ENCODE results near the gene RAPGEF5.

The RAPGEF5 gene

DNA sequence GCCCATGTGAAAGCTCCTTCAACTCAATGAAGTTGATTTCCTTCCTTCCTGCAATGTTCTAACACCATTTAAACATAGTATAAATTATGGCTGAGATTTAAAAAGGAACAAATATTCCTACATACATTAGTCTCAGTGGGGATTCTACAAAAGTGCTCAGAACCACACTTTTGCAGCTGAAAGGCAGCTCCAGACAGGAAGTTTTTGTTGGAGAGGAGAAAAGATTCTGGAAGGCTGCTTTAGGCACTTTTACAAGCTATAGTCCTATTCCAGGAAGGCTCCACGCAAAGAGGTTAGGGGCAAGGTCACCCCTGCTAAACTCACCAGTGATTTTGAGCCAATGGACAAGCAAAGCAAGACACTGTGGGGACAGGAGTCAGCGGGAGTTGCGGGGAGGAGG lies 232.0 kb downstream of the RAPGEF5 start:
- no peaks in the 10 kb centered on the region for H3K9me3 ChIP-seq (ENCODE audit: control insufficient read depth, low read length)
- no peaks in the 10 kb centered on the region for H3K27me3 ChIP-seq (ENCODE audit: control insufficient read depth, insufficient read depth, low read length, poor library complexity, severe bottlenecking)
- H3K4me1 ChIP-seq (ENCODE audit: control insufficient read depth, insufficient read depth, low read length) = peaks cover 13% of the 10 kb centered on the region
- 86 to 93% methylated on average over 3 of the region's 3 CpGs for WGBS, 2 experiments
- H3K4me3 ChIP-seq (ENCODE audit: insufficient read depth, low read depth, low read length) = no peak overlapping the region
- no peak overlapping the region for H3K27ac ChIP-seq (ENCODE audit: insufficient read depth, low read depth, low read length, poor library complexity, severe bottlenecking)
- no peaks in the 10 kb centered on the region for H3K36me3 ChIP-seq (ENCODE audit: control insufficient read depth, insufficient read depth, low read length)

DNA sequence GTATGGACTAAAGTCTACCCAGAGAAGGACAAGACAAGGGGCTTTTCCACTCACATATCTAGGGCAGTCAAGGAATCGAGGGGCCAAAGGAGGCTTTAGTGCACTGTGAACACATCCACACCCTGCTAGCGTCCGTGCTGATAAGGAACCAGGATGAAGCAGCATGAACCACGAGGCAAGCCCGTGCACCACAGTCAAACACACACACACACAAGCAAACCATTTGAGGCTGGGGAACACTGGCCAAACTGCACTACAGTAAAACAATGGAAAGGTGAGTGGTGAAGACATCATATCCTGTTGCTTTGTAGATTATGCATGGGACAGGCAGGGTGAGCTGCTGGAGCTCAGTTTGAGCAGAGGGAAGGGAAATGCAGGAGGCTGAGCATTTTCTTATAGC lies 233.8 kb downstream of the RAPGEF5 start:
- no peak overlapping the region for H3K27ac ChIP-seq (ENCODE audit: insufficient read depth, low read depth, low read length, poor library complexity, severe bottlenecking)
- no peaks in the 10 kb centered on the region for H3K9me3 ChIP-seq (ENCODE audit: control insufficient read depth, low read length)
- H3K36me3 ChIP-seq (ENCODE audit: control insufficient read depth, insufficient read depth, low read length) = no peaks in the 10 kb centered on the region
- H3K4me1 ChIP-seq (ENCODE audit: control insufficient read depth, insufficient read depth, low read length) = peaks cover 3% of the 10 kb centered on the region
- H3K4me3 ChIP-seq (ENCODE audit: insufficient read depth, low read depth, low read length) = no peak overlapping the region
- WGBS, 2 experiments = 85 to 87% methylated on average over 5 of the region's 5 CpGs
- H3K27me3 ChIP-seq (ENCODE audit: control insufficient read depth, insufficient read depth, low read length, poor library complexity, severe bottlenecking) = no peaks in the 10 kb centered on the region

- no peaks in the 10 kb centered on the region for H3K9me3 ChIP-seq (ENCODE audit: control insufficient read depth, low read length)
- WGBS, 2 experiments = 90 to 94% methylated on average over 8 of the region's 8 CpGs
- no peak overlapping the region for H3K27ac ChIP-seq (ENCODE audit: insufficient read depth, low read depth, low read length, poor library complexity, severe bottlenecking)
- no peaks in the 10 kb centered on the region for H3K36me3 ChIP-seq (ENCODE audit: control insufficient read depth, insufficient read depth, low read length)
- H3K27me3 ChIP-seq (ENCODE audit: control insufficient read depth, insufficient read depth, low read length, poor library complexity, severe bottlenecking) = no peaks in the 10 kb centered on the region
- H3K4me3 ChIP-seq (ENCODE audit: insufficient read depth, low read depth, low read length) = no peak overlapping the region
- peaks cover 3% of the 10 kb centered on the region for H3K4me1 ChIP-seq (ENCODE audit: control insufficient read depth, insufficient read depth, low read length)
Observed at GRCh38 chr7:22121702-22122474, 235.1 kb downstream of the RAPGEF5 start.

- Histone ChIP-seq H3K4me1 (ENCODE audit: control insufficient read depth, insufficient read depth, low read length) (peaks cover 3% of the 10 kb centered on the region), H3K27me3 (ENCODE audit: control insufficient read depth, insufficient read depth, low read length, poor library complexity, severe bottlenecking) (no peaks in the 10 kb centered on the region), H3K4me3 (ENCODE audit: insufficient read depth, low read depth, low read length) (no peak overlapping the region), H3K9me3 (ENCODE audit: control insufficient read depth, low read length) (no peaks in the 10 kb centered on the region), H3K27ac (ENCODE audit: insufficient read depth, low read depth, low read length, poor library complexity, severe bottlenecking) (no peak overlapping the region), H3K36me3 (ENCODE audit: control insufficient read depth, insufficient read depth, low read length) (no peaks in the 10 kb centered on the region)
- WGBS, 2 experiments = 82 to 86% methylated on average over 8 of the region's 8 CpGs
Observed at GRCh38 chr7:22120391-22121053, 236.4 kb downstream of the RAPGEF5 start.

GRCh38 chr7:22117222-22117621 lies 239.7 kb downstream of the RAPGEF5 start:
- Histone ChIP-seq H3K4me1 (ENCODE audit: control insufficient read depth, insufficient read depth, low read length) (peaks cover 3% of the 10 kb centered on the region), H3K27me3 (ENCODE audit: control insufficient read depth, insufficient read depth, low read length, poor library complexity, severe bottlenecking) (no peaks in the 10 kb centered on the region), H3K9me3 (ENCODE audit: control insufficient read depth, low read length) (no peaks in the 10 kb centered on the region), H3K27ac (ENCODE audit: insufficient read depth, low read depth, low read length, poor library complexity, severe bottlenecking) (no peak overlapping the region), H3K36me3 (ENCODE audit: control insufficient read depth, insufficient read depth, low read length) (no peaks in the 10 kb centered on the region), H3K4me3 (ENCODE audit: insufficient read depth, low read depth, low read length) (no peak overlapping the region)
- WGBS, 2 experiments = 95 to 98% methylated on average over 6 of the region's 6 CpGs

DNA sequence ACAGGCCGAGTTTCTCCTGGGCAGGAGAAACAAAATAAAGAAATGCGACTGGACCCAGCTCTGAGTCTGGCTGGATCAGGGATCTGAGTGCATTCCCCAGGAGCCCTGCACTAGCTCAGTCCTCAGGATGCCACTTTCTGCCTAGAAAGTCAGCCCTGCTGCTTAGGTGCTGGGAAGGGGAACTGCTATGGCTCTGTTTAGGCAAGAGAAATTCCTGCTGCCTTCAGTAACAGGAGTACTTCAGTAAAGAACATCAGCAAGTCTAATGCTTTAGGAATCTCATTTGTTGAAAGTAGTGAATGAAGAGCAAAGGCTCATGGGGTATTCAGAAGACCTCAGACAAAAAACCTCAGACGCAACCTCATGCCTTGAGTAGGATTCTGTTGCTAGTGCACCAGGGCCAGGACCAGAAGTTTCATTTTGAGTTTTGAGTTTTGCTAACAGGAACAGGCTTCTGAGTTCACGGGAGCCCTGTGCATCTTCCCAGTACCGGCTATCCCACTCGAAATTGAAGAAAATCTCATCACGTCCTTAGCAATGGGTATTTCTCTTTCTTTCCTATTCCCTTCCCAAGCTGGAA lies 240.4 kb downstream of the RAPGEF5 start:
- no peak overlapping the region for H3K4me3 ChIP-seq (ENCODE audit: insufficient read depth, low read depth, low read length)
- no peak overlapping the region for H3K27ac ChIP-seq (ENCODE audit: insufficient read depth, low read depth, low read length, poor library complexity, severe bottlenecking)
- H3K27me3 ChIP-seq (ENCODE audit: control insufficient read depth, insufficient read depth, low read length, poor library complexity, severe bottlenecking) = no peaks in the 10 kb centered on the region
- 93 to 94% methylated on average over 7 of the region's 7 CpGs for WGBS, 2 experiments
- no peaks in the 10 kb centered on the region for H3K9me3 ChIP-seq (ENCODE audit: control insufficient read depth, low read length)
- H3K36me3 ChIP-seq (ENCODE audit: control insufficient read depth, insufficient read depth, low read length) = no peaks in the 10 kb centered on the region
- H3K4me1 ChIP-seq (ENCODE audit: control insufficient read depth, insufficient read depth, low read length) = peaks cover 3% of the 10 kb centered on the region

GRCh38 chr7:22115689-22116088 lies 241.3 kb downstream of the RAPGEF5 start:
- WGBS, 2 experiments = 96% methylated on average over 5 of the region's 5 CpGs

GRCh38 chr7:22114440-22114981 lies 242.4 kb downstream of the RAPGEF5 start:
- Histone ChIP-seq H3K27ac (ENCODE audit: insufficient read depth, low read depth, low read length, poor library complexity, severe bottlenecking) (no peak overlapping the region), H3K27me3 (ENCODE audit: control insufficient read depth, insufficient read depth, low read length, poor library complexity, severe bottlenecking) (no peaks in the 10 kb centered on the region), H3K4me3 (ENCODE audit: insufficient read depth, low read depth, low read length) (no peak overlapping the region), H3K4me1 (ENCODE audit: control insufficient read depth, insufficient read depth, low read length) (no peaks in the 10 kb centered on the region), H3K36me3 (ENCODE audit: control insufficient read depth, insufficient read depth, low read length) (no peaks in the 10 kb centered on the region), H3K9me3 (ENCODE audit: control insufficient read depth, low read length) (no peaks in the 10 kb centered on the region)
- WGBS, 2 experiments = 87 to 90% methylated on average over 7 of the region's 7 CpGs

More at GRCh38 chr7:22115689-22116088, 241.3 kb downstream of the RAPGEF5 start:
- Histone ChIP-seq H3K4me1 (ENCODE audit: control insufficient read depth, insufficient read depth, low read length) (no peaks in the 10 kb centered on the region), H3K4me3 (ENCODE audit: insufficient read depth, low read depth, low read length) (no peak overlapping the region), H3K9me3 (ENCODE audit: control insufficient read depth, low read length) (no peaks in the 10 kb centered on the region), H3K27me3 (ENCODE audit: control insufficient read depth, insufficient read depth, low read length, poor library complexity, severe bottlenecking) (no peaks in the 10 kb centered on the region), H3K27ac (ENCODE audit: insufficient read depth, low read depth, low read length, poor library complexity, severe bottlenecking) (no peak overlapping the region), H3K36me3 (ENCODE audit: control insufficient read depth, insufficient read depth, low read length) (no peaks in the 10 kb centered on the region)

- Histone ChIP-seq H3K9me3 (ENCODE audit: control insufficient read depth, low read length) (no peaks in the 10 kb centered on the region), H3K4me3 (ENCODE audit: insufficient read depth, low read depth, low read length) (no peak overlapping the region), H3K36me3 (ENCODE audit: control insufficient read depth, insufficient read depth, low read length) (no peaks in the 10 kb centered on the region), H3K27ac (ENCODE audit: insufficient read depth, low read depth, low read length, poor library complexity, severe bottlenecking) (no peak overlapping the region), H3K27me3 (ENCODE audit: control insufficient read depth, insufficient read depth, low read length, poor library complexity, severe bottlenecking) (no peaks in the 10 kb centered on the region), H3K4me1 (ENCODE audit: control insufficient read depth, insufficient read depth, low read length) (no peaks in the 10 kb centered on the region)
- WGBS, 2 experiments = 78 to 85% methylated on average over 3 of the region's 3 CpGs
Observed at GRCh38 chr7:22113041-22113440, 243.9 kb downstream of the RAPGEF5 start.

DNA sequence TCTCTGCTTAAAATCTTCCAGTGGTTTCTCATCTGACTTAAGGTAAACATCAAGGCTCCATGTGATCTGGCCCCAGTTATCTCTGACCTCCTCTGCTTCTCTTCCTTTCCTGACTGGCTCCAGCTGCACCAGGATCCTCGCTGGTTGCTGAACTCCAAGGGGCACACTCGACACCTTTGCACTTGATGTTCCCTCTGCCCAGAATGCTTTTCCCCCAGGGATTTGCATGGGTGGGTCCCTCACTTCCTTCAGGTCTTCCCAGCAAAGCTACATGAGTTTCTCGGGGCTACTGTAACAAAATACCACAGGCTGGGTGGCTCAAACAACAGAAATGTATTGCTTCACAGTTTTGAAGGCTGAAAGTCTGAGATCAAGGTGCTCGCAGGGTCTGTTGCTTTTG lies 245.3 kb downstream of the RAPGEF5 start:
- Histone ChIP-seq H3K4me1 (ENCODE audit: control insufficient read depth, insufficient read depth, low read length) (no peaks in the 10 kb centered on the region), H3K27me3 (ENCODE audit: control insufficient read depth, insufficient read depth, low read length, poor library complexity, severe bottlenecking) (no peaks in the 10 kb centered on the region), H3K27ac (ENCODE audit: insufficient read depth, low read depth, low read length, poor library complexity, severe bottlenecking) (no peak overlapping the region), H3K9me3 (ENCODE audit: control insufficient read depth, low read length) (no peaks in the 10 kb centered on the region), H3K4me3 (ENCODE audit: insufficient read depth, low read depth, low read length) (no peak overlapping the region), H3K36me3 (ENCODE audit: control insufficient read depth, insufficient read depth, low read length) (no peaks in the 10 kb centered on the region)
- 93 to 94% methylated on average over 4 of the region's 4 CpGs for WGBS, 2 experiments

Data from ectodermal cell (in vitro differentiated cells).